Esophagus muscularis mucosa (tissue), 4 donors: Measurements from ENCODE around the gene CAPS.

Source experiments
- EP300 ChIP-seq: sonication (generic); formaldehyde crosslinking; IDR thresholded peaks from one replicate; pipeline ENCODE4 v1.6.1; 2017; ENCODE audit warnings: antibody characterized with exemption
- POLR2A ChIP-seq: fragments of 450-650 bp; IDR thresholded peaks from one replicate; pipeline ENCODE4 v1.6.1; 2017; ENCODE audit warnings: antibody characterized with exemption, moderate library complexity, mild to moderate bottlenecking, low read depth
- POLR2AphosphoS5 ChIP-seq, 2 donors: sonication (generic); formaldehyde crosslinking; IDR thresholded peaks; one replicate each; pipeline ENCODE4 v1.6.1; 2017; ENCODE audit warnings: antibody characterized with exemption in 2 of 2
- TF ChIP-seq, protein P1 (sequence below), 3 experiments: fragments of 200-600 bp in 2 of 3; fragments of 450-650 bp in 1 of 3; sonication (generic) in 2 of 3; IDR thresholded peaks; one replicate each; pipeline ENCODE4 v1.5.1; 2017 to 2019; ENCODE audit warnings: antibody characterized with exemption in 3 of 3, mild to moderate bottlenecking in 2 of 3, moderate library complexity in 1 of 3

DNA sequence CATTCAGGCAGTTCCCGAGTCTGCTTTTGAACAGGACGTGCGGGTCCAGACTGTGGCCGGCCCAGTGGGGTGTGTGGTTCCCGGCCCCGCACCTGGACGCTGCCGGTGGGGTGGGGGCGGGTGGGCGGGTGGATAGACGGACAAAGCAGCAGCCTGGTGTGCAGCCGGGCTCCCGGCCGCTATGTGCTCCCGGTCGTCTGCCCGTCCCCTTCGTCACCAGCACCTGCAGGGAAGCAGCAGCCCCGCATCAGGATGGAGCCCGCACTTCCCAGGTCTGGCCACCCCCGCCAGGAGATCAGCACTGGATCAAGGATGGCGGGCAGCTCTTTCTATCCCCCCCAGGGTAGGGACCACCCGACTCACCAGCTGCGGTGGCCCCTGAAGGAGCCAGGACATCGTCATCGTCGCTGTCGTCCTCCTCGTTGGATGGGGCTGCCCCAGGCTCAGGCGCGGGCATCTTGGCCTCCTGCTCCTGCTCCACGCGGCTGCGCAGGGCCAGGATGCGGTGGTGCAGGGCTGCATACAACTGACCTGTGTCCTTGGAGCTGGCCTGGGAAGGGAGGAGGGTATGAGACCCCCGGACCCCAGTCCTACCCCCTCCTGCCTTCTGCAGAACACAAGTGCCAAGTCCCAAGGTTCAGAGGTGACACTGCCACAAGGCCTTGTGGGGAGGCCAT, 3.5 kb downstream of the CAPS start:
- TF ChIP-seq, protein P1, sequence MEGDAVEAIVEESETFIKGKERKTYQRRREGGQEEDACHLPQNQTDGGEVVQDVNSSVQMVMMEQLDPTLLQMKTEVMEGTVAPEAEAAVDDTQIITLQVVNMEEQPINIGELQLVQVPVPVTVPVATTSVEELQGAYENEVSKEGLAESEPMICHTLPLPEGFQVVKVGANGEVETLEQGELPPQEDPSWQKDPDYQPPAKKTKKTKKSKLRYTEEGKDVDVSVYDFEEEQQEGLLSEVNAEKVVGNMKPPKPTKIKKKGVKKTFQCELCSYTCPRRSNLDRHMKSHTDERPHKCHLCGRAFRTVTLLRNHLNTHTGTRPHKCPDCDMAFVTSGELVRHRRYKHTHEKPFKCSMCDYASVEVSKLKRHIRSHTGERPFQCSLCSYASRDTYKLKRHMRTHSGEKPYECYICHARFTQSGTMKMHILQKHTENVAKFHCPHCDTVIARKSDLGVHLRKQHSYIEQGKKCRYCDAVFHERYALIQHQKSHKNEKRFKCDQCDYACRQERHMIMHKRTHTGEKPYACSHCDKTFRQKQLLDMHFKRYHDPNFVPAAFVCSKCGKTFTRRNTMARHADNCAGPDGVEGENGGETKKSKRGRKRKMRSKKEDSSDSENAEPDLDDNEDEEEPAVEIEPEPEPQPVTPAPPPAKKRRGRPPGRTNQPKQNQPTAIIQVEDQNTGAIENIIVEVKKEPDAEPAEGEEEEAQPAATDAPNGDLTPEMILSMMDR (IDR thresholded peaks at IDR 0.05) = no peak
- TF ChIP-seq POLR2AphosphoS5 (IDR thresholded peaks at IDR 0.05) (no peak), POLR2A (no peak), EP300 (no peak)
